Thyroid gland (tissue), 4 donors: ENCODE data around the gene NMT2. TPM values are rescaled to one million over a fixed set of nuclear protein-coding genes. Genes with fewer than 3 reads are reported as not detected.

Source experiments
- DNase-seq, 2 donors: peaks; one replicate each; pipeline ENCODE4 v3.0.0-alpha.2; 2019
- H3K27ac ChIP-seq, 3 donors: fragments of 200-600 bp; sonication (generic); 1 replicate in 2 of 3; 2 replicates in 1 of 3; pipeline ENCODE4 v1.5.1; 2016 to 2019; ENCODE audit warnings: mild to moderate bottlenecking in 1 of 3, moderate library complexity in 1 of 3
- H3K27me3 ChIP-seq: fragments of 200-600 bp; sonication (generic); one replicate; pipeline ENCODE4 v1.5.1; 2019
- H3K36me3 ChIP-seq, 2 donors: fragments of 200-600 bp; sonication (generic); one replicate each; pipeline ENCODE4 v1.5.1; 2016 to 2019
- H3K4me1 ChIP-seq, 2 donors: fragments of 200-600 bp; sonication (generic); one replicate each; pipeline ENCODE4 v1.5.1; 2017 to 2019
- H3K4me3 ChIP-seq, 3 donors: fragments of 200-600 bp; sonication (generic); replicated peaks in 1 of 3; 1 replicate in 2 of 3; 2 replicates in 1 of 3; pipeline ENCODE4 v1.5.1; 2016; ENCODE audit warnings: mild to moderate bottlenecking in 1 of 3
- H3K9me3 ChIP-seq: fragments of 200-600 bp; sonication (generic); one replicate; pipeline ENCODE4 v1.5.1; 2017
- CTCF ChIP-seq, 6 experiments: fragments of 200-600 bp in 3 of 6; fragments of 450-650 bp in 3 of 6; sonication (generic) in 3 of 6; IDR thresholded peaks; one replicate each; pipeline ENCODE4 v1.5.1; 2016 to 2019; ENCODE audit warnings: antibody characterized with exemption in 6 of 6, mild to moderate bottlenecking in 2 of 6, inconsistent platforms in 1 of 6, moderate library complexity in 1 of 6
- POLR2A ChIP-seq, 2 donors: fragments of 450-650 bp; IDR thresholded peaks; one replicate each; pipeline ENCODE4 v1.6.1; 2017; ENCODE audit warnings: antibody characterized with exemption in 2 of 2, mild to moderate bottlenecking in 2 of 2, moderate library complexity in 1 of 2
- WGBS, 2 donors: methylation state at CpG; one replicate each; pipeline ENCODE4 v1.1.5; 2017; 5-methylcytosine and 5-hydroxymethylcytosine counted together
- intact Hi-C: fragments of 100-400 bp; cut with DNase I; formaldehyde crosslinking; loops from one replicate; pipeline ENCODE4 v1.15.1; 2023
- total RNA-seq, 4 donors: library from RNA; depleted of rRNA; stranded (reverse); fragments of >200 nt; gene quantifications; one replicate each; pipeline ENCODE4 v1.2.3, GENCODE V29; 2016

Gene NMT2
- total RNA-seq, 4 donors from 2014 or later: 7.1 to 16.3 (median 11.7) TPM

- Histone ChIP-seq H3K36me3 (no peaks in the 10 kb centered on the region), H3K4me1 (no peaks in the 10 kb centered on the region), H3K4me3 (no peak overlapping the region), H3K9me3 (no peaks in the 10 kb centered on the region), H3K27me3 (no peaks in the 10 kb centered on the region), H3K27ac (no peak overlapping the region)
- TF ChIP-seq POLR2A (IDR thresholded peaks at IDR 0.05) (no peak), CTCF (IDR thresholded peaks at IDR 0.05) (no peak)
- intact Hi-C loops: no loop called here
- WGBS, 2 donors: 97% methylated on average over 7 of the region's 7 CpGs
- no peak for DNase-seq
These were observed 17.9 kb downstream of the NMT2 start for GRCh38 chr10:15150563-15150962.

- Histone ChIP-seq H3K36me3 (no peaks in the 10 kb centered on the region), H3K4me1 (no peaks in the 10 kb centered on the region), H3K9me3 (no peaks in the 10 kb centered on the region), H3K27me3 (no peaks in the 10 kb centered on the region), H3K27ac (no peak overlapping the region), H3K4me3 (no peak overlapping the region)
- intact Hi-C loops: no loop called here
- WGBS, 2 donors: 82 to 87% methylated on average over 10 of the region's 10 CpGs
- TF ChIP-seq CTCF (IDR thresholded peaks at IDR 0.05) (no peak), POLR2A (IDR thresholded peaks at IDR 0.05) (no peak)
- no peak for DNase-seq
These were observed 19.3 kb downstream of the NMT2 start for GRCh38 chr10:15149042-15149771.

GRCh38 chr10:15147594-15148392 is 20.7 kb downstream of the NMT2 start:
- TF ChIP-seq POLR2A (IDR thresholded peaks at IDR 0.05): no peak
- no peak for TF ChIP-seq CTCF (IDR thresholded peaks at IDR 0.05)
- intact Hi-C loops: no loop called here
- Histone ChIP-seq H3K27ac (no peak overlapping the region), H3K4me3 (no peak overlapping the region), H3K9me3 (no peaks in the 10 kb centered on the region), H3K27me3 (no peaks in the 10 kb centered on the region), H3K36me3 (no peaks in the 10 kb centered on the region), H3K4me1 (no peaks in the 10 kb centered on the region)
- 93% methylated on average over 4 of the region's 4 CpGs for WGBS, 2 donors
- no peak for DNase-seq

- intact Hi-C loops: no loop called here
- DNase-seq: no peak
- Histone ChIP-seq H3K27ac (no peak overlapping the region), H3K36me3 (no peaks in the 10 kb centered on the region), H3K4me3 (no peak overlapping the region), H3K27me3 (no peaks in the 10 kb centered on the region), H3K4me1 (peaks cover 0 to 3% of the 10 kb centered on the region in 2 donors), H3K9me3 (no peaks in the 10 kb centered on the region)
- TF ChIP-seq CTCF (IDR thresholded peaks at IDR 0.05): no peak
- TF ChIP-seq POLR2A (IDR thresholded peaks at IDR 0.05): no peak
- 76 to 87% methylated on average over 7 of the region's 7 CpGs for WGBS, 2 donors
These were observed 22.1 kb downstream of the NMT2 start for GRCh38 chr10:15146366-15146765.

- Histone ChIP-seq H3K4me1 (peaks cover 0 to 3% of the 10 kb centered on the region in 2 donors), H3K9me3 (no peaks in the 10 kb centered on the region), H3K4me3 (no peak overlapping the region), H3K27me3 (no peaks in the 10 kb centered on the region), H3K36me3 (no peaks in the 10 kb centered on the region), H3K27ac (no peak overlapping the region)
- DNase-seq: no peak
- TF ChIP-seq CTCF (IDR thresholded peaks at IDR 0.05) (no peak), POLR2A (IDR thresholded peaks at IDR 0.05) (no peak)
- 55 to 79% methylated on average over 4 of the region's 4 CpGs for WGBS, 2 donors
- intact Hi-C loops: no loop called here
These were observed 23.7 kb downstream of the NMT2 start for GRCh38 chr10:15144788-15145187.
